ENCODE measurements around the gene KCNN2. TPM values are rescaled to one million over a fixed set of nuclear protein-coding genes. Genes with fewer than 3 reads are reported as not detected.

KCNN2 gene
- total RNA-seq, 3 donors from 2014 or later (not counting 1 experiment from before 2014, with no cell fraction given): not detected

GRCh38 chr5:114473541-114473940 lies 111.7 kb downstream of the KCNN2 start:
- WGBS (ENCODE audit: insufficient coverage): 100% methylated on average over 1 of the region's 2 CpGs
- Histone ChIP-seq H3K27ac (ENCODE audit: low read length) (no peak overlapping the region), H3K27me3 (ENCODE audit: control insufficient read depth, insufficient read depth, low read length) (no peaks in the 10 kb centered on the region), H3K4me3 (ENCODE audit: low read length) (no peak overlapping the region), H3K4me1 (ENCODE audit: control insufficient read depth, insufficient read depth, low read length) (no peaks in the 10 kb centered on the region), H3K36me3 (ENCODE audit: control insufficient read depth, insufficient read depth, low read length) (no peaks in the 10 kb centered on the region), H3K9me3 (ENCODE audit: control insufficient read depth, insufficient read depth, low read length) (no peaks in the 10 kb centered on the region)
- no peak for DNase-seq
- no peak for TF ChIP-seq CTCF (IDR thresholded peaks at IDR 0.05)
- H3K4me3 Mint-ChIP-seq: no peak overlapping the region
- intact Hi-C loops (cut with micrococcal nuclease): no loop called here
- ATAC-seq: no peak
- H3K9me3 Mint-ChIP-seq: peaks cover 2 to 6% of the 10 kb centered on the region in 2 donors
- no peaks in the 10 kb centered on the region for H3K4me1 Mint-ChIP-seq
- no peaks in the 10 kb centered on the region for H3K27me3 Mint-ChIP-seq (ENCODE audit: low read depth in 2 of 2)
- no peaks in the 10 kb centered on the region for H3K36me3 Mint-ChIP-seq
- H3K27ac Mint-ChIP-seq: no peak overlapping the region

DNA sequence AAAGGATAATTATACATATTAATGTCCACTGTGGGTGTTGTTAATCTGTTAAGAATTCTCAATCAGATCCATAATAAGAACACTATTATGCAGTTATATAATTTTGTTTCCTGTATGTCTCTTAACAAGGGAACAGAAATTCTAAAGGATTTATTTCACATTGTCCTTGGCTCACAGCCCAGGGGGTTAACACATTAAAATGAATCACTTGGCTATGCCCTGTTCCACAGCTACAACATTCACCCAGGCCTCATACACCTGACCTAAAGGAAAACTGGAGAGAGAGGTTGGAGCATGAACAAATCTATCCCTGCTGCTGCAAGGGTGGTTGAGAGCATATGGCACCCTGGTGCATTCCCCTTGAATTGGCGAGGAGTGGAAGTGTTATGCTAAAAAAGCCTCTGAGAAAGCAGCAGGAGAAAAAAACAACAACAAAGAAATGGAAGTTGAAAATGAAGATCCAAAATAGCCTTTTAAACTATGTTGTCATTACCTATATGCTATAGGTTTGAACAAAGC lies 116.0 kb downstream of the KCNN2 start:
- intact Hi-C loops (cut with micrococcal nuclease): no loop called here
- no peaks in the 10 kb centered on the region for H3K4me1 ChIP-seq (ENCODE audit: control insufficient read depth, insufficient read depth, low read length)
- Mint-ChIP-seq H3K4me3 (no peak overlapping the region), H3K4me1 (no peaks in the 10 kb centered on the region), H3K27ac (no peak overlapping the region), H3K27me3 (ENCODE audit: low read depth in 2 of 2) (no peaks in the 10 kb centered on the region), H3K36me3 (no peaks in the 10 kb centered on the region), H3K9me3 (peaks cover 10 to 23% of the 10 kb centered on the region in 2 donors)
- no peak for ATAC-seq
- H3K4me3 ChIP-seq (ENCODE audit: low read length): no peak overlapping the region
- no peaks in the 10 kb centered on the region for H3K9me3 ChIP-seq (ENCODE audit: control insufficient read depth, insufficient read depth, low read length)
- 65% methylated on average over 1 of the region's 1 CpG for WGBS (ENCODE audit: insufficient coverage)
- no peaks in the 10 kb centered on the region for H3K27me3 ChIP-seq (ENCODE audit: control insufficient read depth, insufficient read depth, low read length)
- TF ChIP-seq CTCF (IDR thresholded peaks at IDR 0.05): no peak
- no peak for DNase-seq
- H3K27ac ChIP-seq (ENCODE audit: low read length): no peak overlapping the region
- H3K36me3 ChIP-seq (ENCODE audit: control insufficient read depth, insufficient read depth, low read length): no peaks in the 10 kb centered on the region

DNA sequence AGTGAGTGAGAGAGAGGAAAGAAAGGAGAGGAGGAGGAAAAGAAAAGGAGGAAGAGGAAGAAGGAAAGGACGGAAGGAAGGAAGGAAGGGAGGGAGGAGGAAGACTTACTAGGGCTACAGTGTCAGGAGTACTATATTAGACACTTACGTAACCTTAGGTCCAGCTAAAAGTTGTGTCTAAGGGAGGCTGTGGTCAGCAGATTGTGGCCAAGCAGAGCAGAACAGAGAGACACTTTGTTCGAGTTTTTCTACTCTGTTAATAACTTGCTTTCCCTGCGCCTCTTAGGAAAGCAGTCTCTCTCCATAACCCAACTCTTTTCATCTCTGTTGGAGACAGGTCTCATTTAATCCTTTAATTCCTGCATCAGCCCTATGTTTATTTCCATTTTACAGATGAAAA lies 138.9 kb downstream of the KCNN2 start:
- WGBS (ENCODE audit: insufficient coverage): 80% methylated on average over 4 of the region's 4 CpGs
- H3K27ac ChIP-seq (ENCODE audit: low read length): no peak overlapping the region
- no peak overlapping the region for H3K4me3 ChIP-seq (ENCODE audit: low read length)
- Mint-ChIP-seq H3K27ac (no peak overlapping the region), H3K27me3 (ENCODE audit: low read depth in 2 of 2) (no peaks in the 10 kb centered on the region), H3K9me3 (peaks cover 0 to 8% of the 10 kb centered on the region in 2 donors), H3K36me3 (no peaks in the 10 kb centered on the region), H3K4me1 (no peaks in the 10 kb centered on the region), H3K4me3 (no peak overlapping the region)
- H3K36me3 ChIP-seq (ENCODE audit: control insufficient read depth, insufficient read depth, low read length): no peaks in the 10 kb centered on the region
- no peak for ATAC-seq
- no peak for TF ChIP-seq CTCF (IDR thresholded peaks at IDR 0.05)
- peaks cover 3% of the 10 kb centered on the region for H3K9me3 ChIP-seq (ENCODE audit: control insufficient read depth, insufficient read depth, low read length)
- intact Hi-C loops (cut with micrococcal nuclease): no loop called here
- no peaks in the 10 kb centered on the region for H3K4me1 ChIP-seq (ENCODE audit: control insufficient read depth, insufficient read depth, low read length)
- no peaks in the 10 kb centered on the region for H3K27me3 ChIP-seq (ENCODE audit: control insufficient read depth, insufficient read depth, low read length)
- DNase-seq: no peak

DNA sequence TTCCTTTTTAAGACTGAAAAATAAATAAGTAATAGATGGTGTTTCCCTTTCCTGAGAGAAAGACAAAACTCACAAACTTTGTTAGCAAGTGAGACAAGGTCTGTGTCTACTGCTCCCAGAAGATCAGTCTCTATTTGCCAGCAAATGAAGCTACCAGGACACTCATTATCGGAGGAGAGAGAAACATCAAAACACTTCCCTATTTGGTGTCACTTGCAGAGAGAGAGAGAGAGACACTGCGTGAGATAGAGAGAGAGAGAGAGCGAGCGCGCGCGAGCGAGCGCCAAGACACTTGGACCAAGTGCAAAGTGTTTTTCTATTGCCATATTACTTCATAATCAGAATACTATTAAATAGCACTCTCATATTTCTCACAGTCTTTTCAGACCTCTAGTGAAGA lies 142.7 kb downstream of the KCNN2 start:
- no peak for TF ChIP-seq CTCF (IDR thresholded peaks at IDR 0.05)
- Histone ChIP-seq H3K4me1 (ENCODE audit: control insufficient read depth, insufficient read depth, low read length) (no peaks in the 10 kb centered on the region), H3K27me3 (ENCODE audit: control insufficient read depth, insufficient read depth, low read length) (no peaks in the 10 kb centered on the region), H3K9me3 (ENCODE audit: control insufficient read depth, insufficient read depth, low read length) (peaks cover 3% of the 10 kb centered on the region), H3K4me3 (ENCODE audit: low read length) (no peak overlapping the region), H3K36me3 (ENCODE audit: control insufficient read depth, insufficient read depth, low read length) (no peaks in the 10 kb centered on the region), H3K27ac (ENCODE audit: low read length) (no peak overlapping the region)
- no peaks in the 10 kb centered on the region for H3K4me1 Mint-ChIP-seq
- H3K9me3 Mint-ChIP-seq: peaks cover 3 to 7% of the 10 kb centered on the region in 2 donors
- WGBS (ENCODE audit: insufficient coverage): 40% methylated on average over 1 of the region's 9 CpGs
- no peak overlapping the region for H3K27ac Mint-ChIP-seq
- DNase-seq: no peak
- no peak overlapping the region for H3K4me3 Mint-ChIP-seq
- no peaks in the 10 kb centered on the region for H3K27me3 Mint-ChIP-seq (ENCODE audit: low read depth in 2 of 2)
- no peak for ATAC-seq
- intact Hi-C loops (cut with micrococcal nuclease): no loop called here
- H3K36me3 Mint-ChIP-seq: no peaks in the 10 kb centered on the region

Measured in natural killer cell (primary cell).